OCI-LY1 (cell line): Measurements from ENCODE around the gene CBLB.

Experiments
- CTCF ChIP-seq: fragments of 200-600 bp; sonication (generic), shearing (Covaris generic); IDR thresholded peaks from 2 replicates; pipeline ENCODE4 v1.5.1; 2017; ENCODE audit warnings: mild to moderate bottlenecking, antibody characterized with exemption, low read length, moderate library complexity, mixed read lengths
- EZH2 ChIP-seq: fragments of 200-600 bp; sonication (generic), shearing (Covaris generic); IDR thresholded peaks from 2 replicates; pipeline ENCODE4 v1.8.0; 2017; ENCODE audit warnings: borderline replicate concordance, mixed run types, mild to moderate bottlenecking, antibody characterized with exemption, low read length, moderate library complexity, mixed read lengths

- no peak for TF ChIP-seq CTCF
- no peak for TF ChIP-seq EZH2
These were observed 105.8 kb downstream of the CBLB start for GRCh38 chr3:105762749-105763658.
